Body of pancreas (tissue), 4 donors: ENCODE results near the gene TBC1D23.

Experiments
- CTCF ChIP-seq, 7 experiments: fragments of 450-650 bp in 4 of 7; fragments of 200-600 bp in 3 of 7; sonication (generic) in 3 of 7; IDR thresholded peaks; one replicate each; pipeline ENCODE4 v1.5.1; 2016 to 2019; ENCODE audit warnings: antibody characterized with exemption in 7 of 7
- POLR2A ChIP-seq, 3 donors: fragments of 450-650 bp; IDR thresholded peaks; one replicate each; pipeline ENCODE4 v1.6.1; 2016; ENCODE audit warnings: antibody characterized with exemption in 3 of 3, mild to moderate bottlenecking in 2 of 3

GRCh38 chr3:100244264-100244663 is 16.5 kb upstream of the TBC1D23 start:
- TF ChIP-seq CTCF (IDR thresholded peaks at IDR 0.05) (no peak), POLR2A (IDR thresholded peaks at IDR 0.05) (no peak)
